ENCODE data around the gene TBX1. TPM values are rescaled to one million over a fixed set of nuclear protein-coding genes. Genes with fewer than 3 reads are reported as not detected.
"Not testable (repeated sequence)": the region's sequence is repeated elsewhere in the genome, so short reads cannot be mapped to it uniquely, and the experiment has no call there.

TBX1 gene
- total RNA-seq, 2 donors from 2014 or later, result 0.12 TPM; not detected in 1

GRCh38 chr22:19719488-19720021, 41.0 kb upstream of the TBX1 start:
- DNase-seq, result no peak
- no peak for ATAC-seq (replicated peaks in 1 of 2)
- H3K27me3 Mint-ChIP-seq (ENCODE audit: low read depth), result peaks cover 33% of the 10 kb centered on the region
- no peaks in the 10 kb centered on the region for H3K9me3 Mint-ChIP-seq
- H3K4me1 Mint-ChIP-seq (ENCODE audit: low read depth), result peaks cover 13% of the 10 kb centered on the region
- no peak overlapping the region for H3K27ac Mint-ChIP-seq
- no peaks in the 10 kb centered on the region for H3K36me3 Mint-ChIP-seq (ENCODE audit: insufficient read depth in 2 of 2)
- H3K4me3 Mint-ChIP-seq, result peak overlapping the region; percentile 74 to 75

GRCh38 chr22:19720150-19720827, 40.3 kb upstream of the TBX1 start:
- H3K36me3 Mint-ChIP-seq (ENCODE audit: insufficient read depth in 2 of 2), result no peaks in the 10 kb centered on the region

GRCh38 chr22:19720999-19721329, 39.6 kb upstream of the TBX1 start:
- Mint-ChIP-seq H3K4me3 (no peak overlapping the region), H3K36me3 (ENCODE audit: insufficient read depth in 2 of 2) (no peaks in the 10 kb centered on the region), H3K27me3 (ENCODE audit: low read depth) (peaks cover 44% of the 10 kb centered on the region), H3K27ac (no peak overlapping the region), H3K4me1 (ENCODE audit: low read depth) (peaks cover 13% of the 10 kb centered on the region), H3K9me3 (no peaks in the 10 kb centered on the region)
- DNase-seq, result no peak
- ATAC-seq (replicated peaks in 1 of 2), result no peak

More at GRCh38 chr22:19720150-19720827, 40.3 kb upstream of the TBX1 start:
- H3K27me3 Mint-ChIP-seq (ENCODE audit: low read depth), result peaks cover 41% of the 10 kb centered on the region
- no peak for ATAC-seq (replicated peaks in 1 of 2)
- H3K27ac Mint-ChIP-seq, result no peak overlapping the region
- H3K9me3 Mint-ChIP-seq, result no peaks in the 10 kb centered on the region
- no peak overlapping the region for H3K4me3 Mint-ChIP-seq
- no peak for DNase-seq
- H3K4me1 Mint-ChIP-seq (ENCODE audit: low read depth), result peaks cover 13% of the 10 kb centered on the region

- peaks cover 44% of the 10 kb centered on the region for H3K27me3 Mint-ChIP-seq (ENCODE audit: low read depth)
- H3K36me3 Mint-ChIP-seq (ENCODE audit: insufficient read depth in 2 of 2), result no peaks in the 10 kb centered on the region
These were observed 39.0 kb upstream of the TBX1 start for GRCh38 chr22:19721330-19722177.

GRCh38 chr22:19722178-19722981, 38.2 kb upstream of the TBX1 start:
- Mint-ChIP-seq H3K4me3 (no peak overlapping the region), H3K27me3 (ENCODE audit: low read depth) (peaks cover 44% of the 10 kb centered on the region), H3K36me3 (ENCODE audit: insufficient read depth in 2 of 2) (no peaks in the 10 kb centered on the region), H3K27ac (no peak overlapping the region), H3K9me3 (no peaks in the 10 kb centered on the region), H3K4me1 (ENCODE audit: low read depth) (peaks cover 13% of the 10 kb centered on the region)
- DNase-seq (no peak), ATAC-seq (replicated peaks in 1 of 2) (no peak)

More at GRCh38 chr22:19721330-19722177, 39.0 kb upstream of the TBX1 start:
- no peaks in the 10 kb centered on the region for H3K9me3 Mint-ChIP-seq
- DNase-seq (no peak), ATAC-seq (replicated peaks in 1 of 2) (no peak)
- H3K4me3 Mint-ChIP-seq, result no peak overlapping the region
- no peak overlapping the region for H3K27ac Mint-ChIP-seq
- peaks cover 13% of the 10 kb centered on the region for H3K4me1 Mint-ChIP-seq (ENCODE audit: low read depth)

GRCh38 chr22:19722982-19723231, 37.7 kb upstream of the TBX1 start:
- Mint-ChIP-seq H3K9me3 (no peaks in the 10 kb centered on the region), H3K27me3 (ENCODE audit: low read depth) (peaks cover 44% of the 10 kb centered on the region), H3K27ac (no peak overlapping the region), H3K4me1 (ENCODE audit: low read depth) (peaks cover 13% of the 10 kb centered on the region), H3K36me3 (ENCODE audit: insufficient read depth in 2 of 2) (no peaks in the 10 kb centered on the region), H3K4me3 (peak overlapping the region in 1 of 2 donors; percentile 80)
- DNase-seq, result no peak
- no peak for ATAC-seq (replicated peaks in 1 of 2)

GRCh38 chr22:19723232-19723982, 37.2 kb upstream of the TBX1 start, which contains the start of gene GP1BB:
Gene GP1BB, plus strand, starts transcription at chr22:19723539. Its CDS starts 31 bp downstream, at chr22:19723570.
- DNase-seq (peak; percentile 64), ATAC-seq (replicated peaks in 1 of 2) (peak; percentile 72 to 75)
- Mint-ChIP-seq H3K4me3 (peak within 1 kb of the TSS; percentile 77 to 80), H3K9me3 (no peaks in the 10 kb centered on the region), H3K36me3 (ENCODE audit: insufficient read depth in 2 of 2) (no peaks in the 10 kb centered on the region), H3K27me3 (ENCODE audit: low read depth) (peaks cover 44% of the 10 kb centered on the region), H3K4me1 (ENCODE audit: low read depth) (peaks cover 13% of the 10 kb centered on the region), H3K27ac (no peak within 1 kb of the TSS)

- Mint-ChIP-seq H3K27me3 (ENCODE audit: low read depth) (peaks cover 44% of the 10 kb centered on the region), H3K4me3 (peak overlapping the region; percentile 11 to 80), H3K4me1 (ENCODE audit: low read depth) (peaks cover 12% of the 10 kb centered on the region), H3K9me3 (no peaks in the 10 kb centered on the region), H3K36me3 (ENCODE audit: insufficient read depth in 2 of 2) (no peaks in the 10 kb centered on the region), H3K27ac (no peak overlapping the region)
- peak; percentile 67 to 71 for DNase-seq
- peak; percentile 87 to 88 for ATAC-seq (replicated peaks in 1 of 2)
These were observed 36.4 kb upstream of the TBX1 start for GRCh38 chr22:19723983-19724827.

- peaks cover 7% of the 10 kb centered on the region for H3K4me1 Mint-ChIP-seq (ENCODE audit: low read depth)
These were observed 35.5 kb upstream of the TBX1 start for GRCh38 chr22:19724927-19725661.

GRCh38 chr22:19726064-19726788, 34.4 kb upstream of the TBX1 start:
- not testable (repeated sequence) for H3K36me3 Mint-ChIP-seq (ENCODE audit: insufficient read depth in 2 of 2); H3K9me3 Mint-ChIP-seq; H3K27ac Mint-ChIP-seq; H3K4me1 Mint-ChIP-seq (ENCODE audit: low read depth); H3K4me3 Mint-ChIP-seq; DNase-seq; ATAC-seq (replicated peaks in 1 of 2)
- peaks cover 25% of the 10 kb centered on the region for H3K27me3 Mint-ChIP-seq (ENCODE audit: low read depth)

More at GRCh38 chr22:19724927-19725661, 35.5 kb upstream of the TBX1 start:
- H3K27ac Mint-ChIP-seq, result no peak overlapping the region
- no peaks in the 10 kb centered on the region for H3K9me3 Mint-ChIP-seq
- peak overlapping the region in 1 of 2 donors; percentile 61 for H3K4me3 Mint-ChIP-seq
- peaks cover 35% of the 10 kb centered on the region for H3K27me3 Mint-ChIP-seq (ENCODE audit: low read depth)
- ATAC-seq (replicated peaks in 1 of 2), result no peak
- H3K36me3 Mint-ChIP-seq (ENCODE audit: insufficient read depth in 2 of 2), result no peaks in the 10 kb centered on the region
- no peak for DNase-seq

All from activated T-cell treated with anti-CD3 and anti-CD28 coated beads, Interleukin-2, amount 50 U/mL, for 72 hours (primary cell).